Sigmoid colon (tissue), 3 donors: ENCODE data around the gene HERPUD2.

Experiments
- POLR2A ChIP-seq, 2 donors: fragments of 450-650 bp; IDR thresholded peaks; one replicate each; pipeline ENCODE4 v1.6.1; 2016; ENCODE audit warnings: antibody characterized with exemption in 2 of 2, mild to moderate bottlenecking in 2 of 2, moderate library complexity in 2 of 2
- TF ChIP-seq, protein P1 (sequence below), 4 experiments: fragments of 450-650 bp in 3 of 4; fragments of 200-600 bp in 1 of 4; IDR thresholded peaks; one replicate each; pipeline ENCODE4 v1.5.1; 2016 to 2019; ENCODE audit warnings: antibody characterized with exemption in 4 of 4, mild to moderate bottlenecking in 3 of 4, moderate library complexity in 2 of 4

DNA sequence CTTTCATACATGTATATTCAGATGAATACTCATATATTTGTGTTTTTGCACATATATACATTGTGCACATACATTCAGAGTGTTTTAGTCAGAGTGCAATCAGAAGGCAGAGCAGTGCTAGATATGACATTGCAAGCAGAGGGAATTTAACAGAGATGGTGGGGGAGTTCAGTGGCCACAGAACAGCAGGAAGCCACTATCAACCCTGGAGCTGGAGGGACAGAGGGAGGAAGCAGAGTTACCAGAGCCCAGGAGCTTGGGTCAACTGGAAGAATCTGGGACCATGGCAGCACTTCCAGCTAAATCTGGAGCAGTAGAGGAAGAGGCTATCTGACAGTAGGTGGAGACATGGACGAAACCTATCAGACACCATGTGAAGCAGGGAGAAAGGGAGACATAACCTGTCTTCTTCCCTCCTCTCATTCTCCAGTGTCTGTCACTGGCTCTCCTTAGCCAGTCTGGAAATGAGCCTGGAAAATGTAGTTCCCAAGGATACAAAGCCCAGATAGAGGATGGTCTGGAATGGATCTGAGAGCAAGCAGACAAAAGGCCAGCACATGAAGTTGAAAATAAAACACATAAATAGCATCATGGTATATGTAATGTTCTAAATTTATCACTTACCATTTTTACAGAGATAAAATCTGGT, 33.6 kb upstream of the HERPUD2 start:
- TF ChIP-seq, protein P1, sequence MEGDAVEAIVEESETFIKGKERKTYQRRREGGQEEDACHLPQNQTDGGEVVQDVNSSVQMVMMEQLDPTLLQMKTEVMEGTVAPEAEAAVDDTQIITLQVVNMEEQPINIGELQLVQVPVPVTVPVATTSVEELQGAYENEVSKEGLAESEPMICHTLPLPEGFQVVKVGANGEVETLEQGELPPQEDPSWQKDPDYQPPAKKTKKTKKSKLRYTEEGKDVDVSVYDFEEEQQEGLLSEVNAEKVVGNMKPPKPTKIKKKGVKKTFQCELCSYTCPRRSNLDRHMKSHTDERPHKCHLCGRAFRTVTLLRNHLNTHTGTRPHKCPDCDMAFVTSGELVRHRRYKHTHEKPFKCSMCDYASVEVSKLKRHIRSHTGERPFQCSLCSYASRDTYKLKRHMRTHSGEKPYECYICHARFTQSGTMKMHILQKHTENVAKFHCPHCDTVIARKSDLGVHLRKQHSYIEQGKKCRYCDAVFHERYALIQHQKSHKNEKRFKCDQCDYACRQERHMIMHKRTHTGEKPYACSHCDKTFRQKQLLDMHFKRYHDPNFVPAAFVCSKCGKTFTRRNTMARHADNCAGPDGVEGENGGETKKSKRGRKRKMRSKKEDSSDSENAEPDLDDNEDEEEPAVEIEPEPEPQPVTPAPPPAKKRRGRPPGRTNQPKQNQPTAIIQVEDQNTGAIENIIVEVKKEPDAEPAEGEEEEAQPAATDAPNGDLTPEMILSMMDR (IDR thresholded peaks at IDR 0.05): no peak
- TF ChIP-seq POLR2A (IDR thresholded peaks at IDR 0.05): no peak
